ENCODE results near the gene DCAKD. TPM values are rescaled to one million over a fixed set of nuclear protein-coding genes. Genes with fewer than 3 reads are reported as not detected.

The DCAKD gene, protein sequence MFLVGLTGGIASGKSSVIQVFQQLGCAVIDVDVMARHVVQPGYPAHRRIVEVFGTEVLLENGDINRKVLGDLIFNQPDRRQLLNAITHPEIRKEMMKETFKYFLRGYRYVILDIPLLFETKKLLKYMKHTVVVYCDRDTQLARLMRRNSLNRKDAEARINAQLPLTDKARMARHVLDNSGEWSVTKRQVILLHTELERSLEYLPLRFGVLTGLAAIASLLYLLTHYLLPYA
- 15.9 to 22.3 TPM (median 20.5 TPM) in 5 replicates for total RNA-seq (2022; extraction: Qiagen RNA extraction; ENCODE audit: low read depth)

GRCh38 chr17:45051060-45051719, at the start of gene DCAKD:
TSS of gene DCAKD (minus strand) at chr17:45051632. CDS start at chr17:45034885, 16,747 bp downstream.

GRCh38 chr17:45060797-45061605, 9.6 kb upstream of the DCAKD start, which contains the start of gene NMT1:
TSS of gene NMT1 (plus strand) at chr17:45061317. CDS start at chr17:45061330, 13 bp downstream.

Other genes with a start within 250 kb of the DCAKD start
- gene GJC1, start 221.3 kb downstream of the DCAKD start, total RNA-seq (2022; extraction: Qiagen RNA extraction; ENCODE audit: low read depth), result 31.8 to 39.3 TPM (median 36.7 TPM) in 5 replicates
- not detected in 5 replicates for gene HIGD1B, start 203.7 kb downstream of the DCAKD start, total RNA-seq (2022; extraction: Qiagen RNA extraction; ENCODE audit: low read depth)
- gene EFTUD2, start 152.2 kb downstream of the DCAKD start, total RNA-seq (2022; extraction: Qiagen RNA extraction; ENCODE audit: low read depth), result 140 to 187 TPM (median 159 TPM) in 5 replicates
- gene GFAP, start 136.1 kb downstream of the DCAKD start, total RNA-seq (2022; extraction: Qiagen RNA extraction; ENCODE audit: low read depth), result 0.29 to 1.3 TPM (median 0.61 TPM) in 5 replicates
- gene KIF18B, start 103.9 kb downstream of the DCAKD start, total RNA-seq (2022; extraction: Qiagen RNA extraction; ENCODE audit: low read depth), result 27.9 to 41.2 TPM (median 36.3 TPM) in 5 replicates
- gene C1QL1, start 83.3 kb downstream of the DCAKD start, total RNA-seq (2022; extraction: Qiagen RNA extraction; ENCODE audit: low read depth), result 15.6 to 36.2 TPM (median 31.7 TPM) in 5 replicates
- 163 to 409 TPM (median 178 TPM) in 5 replicates for gene NMT1, start 9.7 kb upstream of the DCAKD start, total RNA-seq (2022; extraction: Qiagen RNA extraction; ENCODE audit: low read depth)
- 151 to 229 TPM (median 208 TPM) in 5 replicates for gene PLCD3, start 80.9 kb upstream of the DCAKD start, total RNA-seq (2022; extraction: Qiagen RNA extraction; ENCODE audit: low read depth)
- gene ACBD4, start 84.1 kb upstream of the DCAKD start, total RNA-seq (2022; extraction: Qiagen RNA extraction; ENCODE audit: low read depth), result 5.6 to 8.8 TPM (median 8.2 TPM) in 5 replicates
- gene HEXIM1, start 96.8 kb upstream of the DCAKD start, total RNA-seq (2022; extraction: Qiagen RNA extraction; ENCODE audit: low read depth), result 42.2 to 49.3 TPM (median 47.7 TPM) in 5 replicates
- 13.3 to 17.1 TPM (median 15.6 TPM) in 5 replicates for gene HEXIM2, start 110.2 kb upstream of the DCAKD start, total RNA-seq (2022; extraction: Qiagen RNA extraction; ENCODE audit: low read depth)
- gene FMNL1, start 170.3 kb upstream of the DCAKD start, total RNA-seq (2022; extraction: Qiagen RNA extraction; ENCODE audit: low read depth), result 28.2 to 37.3 TPM (median 34.6 TPM) in 5 replicates
- gene SPATA32, start 210.5 kb upstream of the DCAKD start, total RNA-seq (2022; extraction: Qiagen RNA extraction; ENCODE audit: low read depth), result 0.09 to 0.31 TPM (median 0.13 TPM) in 5 replicates

All from A549 treated with RU486 at 1 μM for 4 hours (cell line).